Measurements from ENCODE around the gene ATP11A.

GRCh38 chr13:112928972-112929782 lies 239.3 kb downstream of the ATP11A start:
- no peak for TF ChIP-seq POLR2A (IDR thresholded peaks at IDR 0.05)
- TF ChIP-seq POLR2AphosphoS5 (IDR thresholded peaks at IDR 0.05), result peak in 2 of 3 donors; percentile 6 to 17
- TF ChIP-seq, protein P1, sequence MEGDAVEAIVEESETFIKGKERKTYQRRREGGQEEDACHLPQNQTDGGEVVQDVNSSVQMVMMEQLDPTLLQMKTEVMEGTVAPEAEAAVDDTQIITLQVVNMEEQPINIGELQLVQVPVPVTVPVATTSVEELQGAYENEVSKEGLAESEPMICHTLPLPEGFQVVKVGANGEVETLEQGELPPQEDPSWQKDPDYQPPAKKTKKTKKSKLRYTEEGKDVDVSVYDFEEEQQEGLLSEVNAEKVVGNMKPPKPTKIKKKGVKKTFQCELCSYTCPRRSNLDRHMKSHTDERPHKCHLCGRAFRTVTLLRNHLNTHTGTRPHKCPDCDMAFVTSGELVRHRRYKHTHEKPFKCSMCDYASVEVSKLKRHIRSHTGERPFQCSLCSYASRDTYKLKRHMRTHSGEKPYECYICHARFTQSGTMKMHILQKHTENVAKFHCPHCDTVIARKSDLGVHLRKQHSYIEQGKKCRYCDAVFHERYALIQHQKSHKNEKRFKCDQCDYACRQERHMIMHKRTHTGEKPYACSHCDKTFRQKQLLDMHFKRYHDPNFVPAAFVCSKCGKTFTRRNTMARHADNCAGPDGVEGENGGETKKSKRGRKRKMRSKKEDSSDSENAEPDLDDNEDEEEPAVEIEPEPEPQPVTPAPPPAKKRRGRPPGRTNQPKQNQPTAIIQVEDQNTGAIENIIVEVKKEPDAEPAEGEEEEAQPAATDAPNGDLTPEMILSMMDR (IDR thresholded peaks at IDR 0.05 in 8 of 11, conservative IDR thresholded peaks at IDR 0.05 in 3 of 11), result no peak
